ENCODE data around the gene BMP8A.

The BMP8A gene

GRCh38 chr1:39554277-39554676, 62.8 kb downstream of the BMP8A start (continued):
- TF ChIP-seq TSHZ1 (tag by site-specific recombination; IDR thresholded peaks at IDR 0.05; ENCODE audit: borderline replicate concordance) = no peak
- no peak for TF ChIP-seq ZBTB26 (tag by site-specific recombination; optimal IDR thresholded peaks at IDR 0.05)
- no peak for TF ChIP-seq ZNF692 (tag by site-specific recombination; IDR thresholded peaks at IDR 0.05)
- TF ChIP-seq ZNF155 (tag by site-specific recombination; IDR thresholded peaks at IDR 0.05) = no peak
- TF ChIP-seq ZXDB (tag by site-specific recombination; IDR thresholded peaks at IDR 0.05) = no peak
- TF ChIP-seq REST (tag by site-specific recombination; IDR thresholded peaks at IDR 0.05) = no peak
- TF ChIP-seq ZNF423 (tag by site-specific recombination; IDR thresholded peaks at IDR 0.05) = no peak
- TF ChIP-seq ZNF747 (tag by site-specific recombination; IDR thresholded peaks at IDR 0.05) = no peak
- no peak for TF ChIP-seq ZBTB8A (tag by site-specific recombination; IDR thresholded peaks at IDR 0.05)

- Histone ChIP-seq H3K4me1 (ENCODE audit: control insufficient read depth, insufficient read depth, low read length) (no peaks in the 10 kb centered on the region), H3K27ac (ENCODE audit: extremely low read depth, low read depth, low read length) (no peak overlapping the region), H3K9me3 (ENCODE audit: control insufficient read depth, insufficient read depth, low read depth, low read length) (no peaks in the 10 kb centered on the region), H3K4me3 (ENCODE audit: low read depth, low read length) (no peak overlapping the region), H3K36me3 (ENCODE audit: control insufficient read depth in 2 of 2, insufficient read depth in 1 of 2, low read length in 2 of 2) (peaks cover 18 to 73% of the 10 kb centered on the region in 2 experiments)
- CTCF ChIA-PET = interaction anchor here (0.5 to 1.3 kb wide), 5 partner anchors 11 to 585 kb away, joined by 3 to 4 read pairs (median 3); no protein-coding TSS in a partner anchor
- POLR2A ChIA-PET = interaction anchor here (0.6 to 0.8 kb wide), 2 partner anchors 14 to 252 kb away, joined by 3 read pairs; no protein-coding TSS in a partner anchor
- TF ChIP-seq ZNF155 (tag by site-specific recombination; IDR thresholded peaks at IDR 0.05) (no peak), ZNF311 (tag by site-specific recombination; IDR thresholded peaks at IDR 0.05; ENCODE audit: borderline replicate concordance) (no peak), PRDM4 (tag by site-specific recombination; IDR thresholded peaks at IDR 0.05) (no peak), ZNF626 (tag by site-specific recombination; IDR thresholded peaks at IDR 0.05) (no peak), HIC1 (tag by site-specific recombination; IDR thresholded peaks at IDR 0.05) (no peak), KLF7 (tag by site-specific recombination; IDR thresholded peaks at IDR 0.05; ENCODE audit: borderline replicate concordance) (no peak), ZNF302 (tag by site-specific recombination; IDR thresholded peaks at IDR 0.05; ENCODE audit: low read depth) (no peak), ZBTB7A (tag by site-specific recombination; IDR thresholded peaks at IDR 0.05; ENCODE audit: low read depth) (no peak), ZNF747 (tag by site-specific recombination; IDR thresholded peaks at IDR 0.05) (no peak), ZSCAN23 (tag by site-specific recombination; IDR thresholded peaks at IDR 0.05) (no peak), SP2 (tag by site-specific recombination; IDR thresholded peaks at IDR 0.05) (no peak), ZNF610 (tag by site-specific recombination; IDR thresholded peaks at IDR 0.05; ENCODE audit: borderline replicate concordance) (no peak), ZNF529 (tag by site-specific recombination; IDR thresholded peaks at IDR 0.05; ENCODE audit: insufficient replicate concordance) (no peak)
These were observed 69.8 kb downstream of the BMP8A start for GRCh38 chr1:39561279-39561678.

All from HEK293 (cell line).